ENCODE results near the gene SEC14L5. TPM values are rescaled to one million over a fixed set of nuclear protein-coding genes. Genes with fewer than 3 reads are reported as not detected.

The SEC14L5 gene
- total RNA-seq, 5 donors from 2014 or later (not counting 1 experiment from before 2014, with no cell fraction given), result 0.05 TPM; not detected in 4

DNA sequence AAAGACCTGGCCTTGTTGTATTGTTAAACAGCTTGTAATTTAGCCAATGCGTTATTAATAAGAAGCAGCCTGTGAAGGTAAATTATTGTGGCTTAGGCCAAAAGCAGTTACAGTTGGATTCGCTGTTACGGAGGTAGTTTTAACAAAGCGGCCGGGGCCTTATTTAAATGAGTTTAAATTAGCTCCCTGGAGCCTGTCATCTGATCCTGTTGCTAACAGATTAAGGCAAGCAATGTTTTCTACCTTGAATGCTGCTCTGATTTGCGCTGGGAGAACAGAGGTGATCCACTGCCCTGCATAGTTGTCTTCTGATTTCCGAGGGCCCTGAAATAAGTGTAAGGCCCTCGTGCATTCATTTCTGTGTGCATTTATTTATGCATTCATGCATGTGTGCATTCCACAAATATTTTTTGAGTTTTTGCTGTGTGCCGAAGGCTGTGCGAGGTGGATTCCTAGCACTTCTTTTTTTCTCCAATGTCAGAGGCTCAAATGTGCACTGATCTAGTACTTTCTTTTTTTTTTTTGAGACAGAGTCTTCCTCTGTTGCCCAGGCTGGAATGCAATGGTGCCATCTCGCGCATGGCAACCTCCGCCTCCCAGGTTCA is 10.9 kb downstream of the SEC14L5 start:
- DNase-seq, result no peak
- peaks cover 0 to 6% (median 0%) of the 10 kb centered on the region in 3 donors for H3K9me3 Mint-ChIP-seq
- no peaks in the 10 kb centered on the region for H3K36me3 Mint-ChIP-seq
- no peak overlapping the region for H3K27ac Mint-ChIP-seq
- no peak overlapping the region for H3K4me3 Mint-ChIP-seq
- ChIA-PET CTCF (no interaction called here), POLR2A (no interaction called here)
- peaks cover 0 to 19% of the 10 kb centered on the region in 2 experiments for H3K27me3 ChIP-seq (replicated peaks in 1 of 2; ENCODE audit: control insufficient read depth in 2 of 2, extremely low read depth in 1 of 2, insufficient read depth in 2 of 2, low read length in 1 of 2)
- no peaks in the 10 kb centered on the region for H3K4me1 ChIP-seq (ENCODE audit: control insufficient read depth in 1 of 2, extremely low read depth in 1 of 2, insufficient read depth in 2 of 2, low read length in 2 of 2)
- no peaks in the 10 kb centered on the region for H3K36me3 ChIP-seq (ENCODE audit: control insufficient read depth in 2 of 2, extremely low read depth in 1 of 2, insufficient read depth in 1 of 2, low read length in 1 of 2)
- H3K4me3 ChIP-seq (ENCODE audit: control insufficient read depth in 1 of 2, extremely low read depth in 1 of 2, low read length in 1 of 2), result no peak overlapping the region
- no peaks in the 10 kb centered on the region for H3K9me3 ChIP-seq
- no peak for ATAC-seq (replicated peaks in 1 of 4)
- no peak overlapping the region for H3K27ac ChIP-seq (ENCODE audit: low read length)
- H3K4me1 Mint-ChIP-seq, result no peaks in the 10 kb centered on the region
- 79% methylated on average over 9 of the region's 13 CpGs for WGBS (ENCODE audit: insufficient coverage)
- H3K27me3 Mint-ChIP-seq, result peaks cover 13 to 14% of the 10 kb centered on the region in 2 donors

DNA sequence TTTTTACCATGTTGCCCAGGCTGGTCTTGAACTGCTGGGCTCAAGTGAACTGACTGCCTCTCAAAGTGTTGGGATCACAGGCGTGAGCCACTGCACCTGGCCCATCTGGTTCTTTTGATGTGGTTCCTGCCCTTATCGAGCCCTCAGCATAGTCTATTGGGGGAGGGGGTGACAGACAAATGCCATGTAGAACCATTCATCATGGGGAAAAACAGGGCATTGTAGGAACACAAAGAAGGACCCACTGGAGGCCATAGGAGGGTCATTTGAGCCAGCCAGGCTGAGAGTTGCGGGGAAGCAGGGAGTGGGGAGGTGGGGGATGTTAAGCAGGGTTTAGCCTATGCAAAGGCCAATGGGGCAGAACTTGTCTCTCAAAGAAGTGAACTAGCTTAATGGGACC is 11.9 kb downstream of the SEC14L5 start:
- Histone ChIP-seq H3K9me3 (no peaks in the 10 kb centered on the region), H3K36me3 (ENCODE audit: control insufficient read depth in 2 of 2, extremely low read depth in 1 of 2, insufficient read depth in 1 of 2, low read length in 1 of 2) (no peaks in the 10 kb centered on the region), H3K4me3 (ENCODE audit: control insufficient read depth in 1 of 2, extremely low read depth in 1 of 2, low read length in 1 of 2) (no peak overlapping the region), H3K4me1 (ENCODE audit: control insufficient read depth in 1 of 2, extremely low read depth in 1 of 2, insufficient read depth in 2 of 2, low read length in 2 of 2) (no peaks in the 10 kb centered on the region), H3K27me3 (replicated peaks in 1 of 2; ENCODE audit: control insufficient read depth in 2 of 2, extremely low read depth in 1 of 2, insufficient read depth in 2 of 2, low read length in 1 of 2) (peaks cover 0 to 19% of the 10 kb centered on the region in 2 experiments), H3K27ac (ENCODE audit: low read length) (no peak overlapping the region)
- 22% methylated on average over 2 of the region's 3 CpGs for WGBS (ENCODE audit: insufficient coverage)
- DNase-seq (no peak), ATAC-seq (replicated peaks in 1 of 4) (no peak)
- ChIA-PET POLR2A (no interaction called here), CTCF (no interaction called here)
- H3K36me3 Mint-ChIP-seq, result no peaks in the 10 kb centered on the region
- H3K27me3 Mint-ChIP-seq, result peaks cover 13 to 14% of the 10 kb centered on the region in 2 donors
- H3K9me3 Mint-ChIP-seq, result peaks cover 0 to 6% (median 0%) of the 10 kb centered on the region in 3 donors
- no peaks in the 10 kb centered on the region for H3K4me1 Mint-ChIP-seq
- H3K27ac Mint-ChIP-seq, result no peak overlapping the region
- no peak overlapping the region for H3K4me3 Mint-ChIP-seq

DNA sequence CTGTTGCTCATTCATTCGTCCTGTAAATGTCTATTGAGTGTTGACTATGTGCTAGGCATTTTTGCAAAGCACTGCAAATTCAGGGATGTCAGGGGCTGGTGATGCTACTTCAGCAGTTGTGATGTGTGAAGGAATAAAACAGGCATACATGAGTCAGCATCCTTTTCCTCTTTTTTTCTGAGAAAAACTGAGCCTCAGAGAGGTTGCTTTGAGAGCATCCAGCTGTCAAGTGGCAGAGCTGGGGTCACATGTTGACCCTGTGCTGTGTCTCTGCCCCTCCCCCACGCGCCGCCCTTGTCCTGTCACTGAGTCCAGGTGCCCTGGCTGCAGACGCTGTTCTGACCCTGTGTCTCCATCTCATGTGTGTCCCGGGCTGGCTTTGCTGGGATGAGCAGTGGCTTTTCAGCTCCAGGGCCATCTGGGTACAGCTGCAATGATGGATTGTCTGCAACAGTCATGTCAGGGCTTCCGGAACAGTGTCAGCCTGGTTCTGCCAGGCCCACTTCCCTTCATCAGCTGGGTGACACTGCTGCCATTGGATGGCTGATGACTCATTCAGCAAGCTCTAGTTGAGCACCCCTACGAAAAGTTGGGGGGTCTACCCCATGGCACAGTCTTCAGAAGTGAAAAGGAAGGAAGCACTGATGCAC is 14.9 kb downstream of the SEC14L5 start:
- no peak overlapping the region for H3K27ac Mint-ChIP-seq
- H3K27ac ChIP-seq (ENCODE audit: low read length), result no peak overlapping the region
- H3K4me3 Mint-ChIP-seq, result no peak overlapping the region
- CTCF ChIA-PET, result no interaction called here
- no peak for ATAC-seq (replicated peaks in 1 of 4)
- no peaks in the 10 kb centered on the region for H3K9me3 ChIP-seq
- peaks cover 0 to 6% (median 5%) of the 10 kb centered on the region in 3 donors for H3K9me3 Mint-ChIP-seq
- H3K36me3 Mint-ChIP-seq, result no peaks in the 10 kb centered on the region
- H3K4me1 ChIP-seq (ENCODE audit: control insufficient read depth in 1 of 2, extremely low read depth in 1 of 2, insufficient read depth in 2 of 2, low read length in 2 of 2), result no peaks in the 10 kb centered on the region
- POLR2A ChIA-PET, result no interaction called here
- H3K27me3 ChIP-seq (replicated peaks in 1 of 2; ENCODE audit: control insufficient read depth in 2 of 2, extremely low read depth in 1 of 2, insufficient read depth in 2 of 2, low read length in 1 of 2), result peaks cover 0 to 16% of the 10 kb centered on the region in 2 experiments
- no peaks in the 10 kb centered on the region for H3K36me3 ChIP-seq (ENCODE audit: control insufficient read depth in 2 of 2, extremely low read depth in 1 of 2, insufficient read depth in 1 of 2, low read length in 1 of 2)
- peaks cover 13 to 19% of the 10 kb centered on the region in 2 donors for H3K27me3 Mint-ChIP-seq
- no peak overlapping the region for H3K4me3 ChIP-seq (ENCODE audit: control insufficient read depth in 1 of 2, extremely low read depth in 1 of 2, low read length in 1 of 2)
- WGBS (ENCODE audit: insufficient coverage), result 42% methylated on average over 7 of the region's 8 CpGs
- DNase-seq, result no peak
- no peaks in the 10 kb centered on the region for H3K4me1 Mint-ChIP-seq

DNA sequence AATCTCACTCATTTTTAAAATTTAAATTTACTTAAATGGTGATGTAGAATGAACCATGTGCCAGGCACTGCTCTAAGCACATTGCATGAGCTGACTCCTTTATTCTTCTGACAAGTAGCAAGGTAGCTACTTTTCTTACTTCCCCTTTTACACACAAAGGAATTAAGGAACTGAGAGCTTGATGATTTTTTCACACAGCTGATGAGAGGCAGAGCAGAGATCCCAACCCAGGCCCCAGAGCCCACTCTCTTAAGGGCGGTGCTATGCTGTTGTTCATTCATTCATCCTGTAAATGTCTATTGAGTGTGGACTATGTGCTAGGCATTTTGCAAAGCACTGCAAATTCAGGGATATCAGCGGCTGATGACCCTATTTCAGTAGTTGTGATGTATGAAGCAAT is 17.9 kb downstream of the SEC14L5 start:
- Histone ChIP-seq H3K27ac (ENCODE audit: low read length) (no peak overlapping the region), H3K27me3 (replicated peaks in 1 of 2; ENCODE audit: control insufficient read depth in 2 of 2, extremely low read depth in 1 of 2, insufficient read depth in 2 of 2, low read length in 1 of 2) (peaks cover 0 to 19% of the 10 kb centered on the region in 2 experiments), H3K36me3 (ENCODE audit: control insufficient read depth in 2 of 2, extremely low read depth in 1 of 2, insufficient read depth in 1 of 2, low read length in 1 of 2) (no peaks in the 10 kb centered on the region), H3K4me1 (ENCODE audit: control insufficient read depth in 1 of 2, extremely low read depth in 1 of 2, insufficient read depth in 2 of 2, low read length in 2 of 2) (no peaks in the 10 kb centered on the region), H3K4me3 (ENCODE audit: control insufficient read depth in 1 of 2, extremely low read depth in 1 of 2, low read length in 1 of 2) (no peak overlapping the region), H3K9me3 (no peaks in the 10 kb centered on the region)
- Mint-ChIP-seq H3K36me3 (no peaks in the 10 kb centered on the region), H3K27me3 (peaks cover 13 to 25% of the 10 kb centered on the region in 2 donors), H3K9me3 (peaks cover 0 to 6% (median 5%) of the 10 kb centered on the region in 3 donors), H3K27ac (no peak overlapping the region), H3K4me3 (no peak overlapping the region), H3K4me1 (no peaks in the 10 kb centered on the region)
- WGBS (ENCODE audit: insufficient coverage), result 67% methylated on average over 1 of the region's 2 CpGs
- ChIA-PET CTCF (no interaction called here), POLR2A (no interaction called here)
- ATAC-seq (replicated peaks in 1 of 4) (no peak), DNase-seq (no peak)

DNA sequence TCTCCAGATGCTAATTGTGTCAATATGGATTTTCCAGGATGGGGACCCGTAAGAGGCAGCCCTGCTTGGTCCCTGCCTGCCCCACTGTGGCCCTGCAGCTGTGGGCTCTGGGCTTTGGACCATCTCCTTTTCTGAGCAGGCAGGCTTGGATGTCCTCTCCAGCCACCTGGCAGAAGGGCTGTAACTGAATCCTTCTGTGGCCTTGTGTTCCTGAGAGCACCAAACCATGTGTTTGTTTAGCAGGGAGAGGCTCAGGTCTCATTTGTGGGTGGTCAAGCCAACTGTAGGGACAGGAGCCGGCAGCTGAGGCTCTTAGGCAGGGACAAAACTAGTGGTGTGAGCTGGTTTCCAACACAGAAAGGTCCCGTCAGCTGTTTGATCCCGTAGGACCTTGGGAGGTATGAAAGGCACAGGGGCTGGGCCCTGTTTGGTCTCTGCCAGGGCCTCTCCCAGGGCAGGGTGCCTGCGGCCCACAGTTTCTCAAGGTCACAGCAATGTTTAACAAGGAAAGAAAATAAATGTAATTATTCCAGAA is 18.5 kb downstream of the SEC14L5 start:
- Mint-ChIP-seq H3K36me3 (no peaks in the 10 kb centered on the region), H3K9me3 (peaks cover 0 to 6% (median 5%) of the 10 kb centered on the region in 3 donors), H3K4me1 (no peaks in the 10 kb centered on the region), H3K27me3 (peaks cover 15 to 23% of the 10 kb centered on the region in 2 donors), H3K27ac (no peak overlapping the region), H3K4me3 (no peak overlapping the region)
- no peaks in the 10 kb centered on the region for H3K9me3 ChIP-seq
- no peak overlapping the region for H3K4me3 ChIP-seq (ENCODE audit: control insufficient read depth in 1 of 2, extremely low read depth in 1 of 2, low read length in 1 of 2)
- H3K27me3 ChIP-seq (replicated peaks in 1 of 2; ENCODE audit: control insufficient read depth in 2 of 2, extremely low read depth in 1 of 2, insufficient read depth in 2 of 2, low read length in 1 of 2), result peaks cover 0 to 24% of the 10 kb centered on the region in 2 experiments
- ChIA-PET POLR2A (interaction anchor here in 1 of 2 donors (0.6 kb wide), 1 partner anchor 268 kb away, joined by 4 read pairs; no protein-coding TSS in a partner anchor), CTCF (no interaction called here)
- no peak overlapping the region for H3K27ac ChIP-seq (ENCODE audit: low read length)
- DNase-seq (no peak), ATAC-seq (replicated peaks in 1 of 4) (no peak)
- 92% methylated on average over 3 of the region's 5 CpGs for WGBS (ENCODE audit: insufficient coverage)
- no peaks in the 10 kb centered on the region for H3K36me3 ChIP-seq (ENCODE audit: control insufficient read depth in 2 of 2, extremely low read depth in 1 of 2, insufficient read depth in 1 of 2, low read length in 1 of 2)
- H3K4me1 ChIP-seq (ENCODE audit: control insufficient read depth in 1 of 2, extremely low read depth in 1 of 2, insufficient read depth in 2 of 2, low read length in 2 of 2), result no peaks in the 10 kb centered on the region

DNA sequence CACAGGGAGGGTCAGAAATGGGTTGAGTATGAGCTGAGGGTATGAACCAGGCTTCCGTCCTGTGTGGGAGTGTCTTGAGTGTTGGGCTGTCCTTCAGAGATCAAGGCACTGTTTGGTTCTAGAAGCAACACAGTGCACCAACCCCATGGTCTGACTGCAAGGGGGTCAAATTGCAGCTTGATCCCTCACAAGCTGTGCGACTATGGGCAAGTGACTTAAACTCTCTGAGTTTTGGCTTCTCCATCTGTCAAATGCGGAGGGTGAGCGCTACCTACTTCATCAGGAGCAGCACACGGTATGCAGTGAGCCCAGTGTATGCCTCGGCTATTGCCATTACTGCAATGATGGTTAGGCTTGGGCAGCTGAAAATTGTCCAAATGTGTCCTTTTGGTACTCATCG is 21.0 kb downstream of the SEC14L5 start:
- no peak for ATAC-seq (replicated peaks in 1 of 4)
- no peaks in the 10 kb centered on the region for H3K4me1 Mint-ChIP-seq

More for the DNA sequence above, 21.0 kb downstream of the SEC14L5 start:
- Histone ChIP-seq H3K27ac (ENCODE audit: low read length) (no peak overlapping the region), H3K9me3 (no peaks in the 10 kb centered on the region), H3K4me3 (ENCODE audit: control insufficient read depth in 1 of 2, extremely low read depth in 1 of 2, low read length in 1 of 2) (no peak overlapping the region), H3K36me3 (ENCODE audit: control insufficient read depth in 2 of 2, extremely low read depth in 1 of 2, insufficient read depth in 1 of 2, low read length in 1 of 2) (no peaks in the 10 kb centered on the region), H3K4me1 (ENCODE audit: control insufficient read depth in 1 of 2, extremely low read depth in 1 of 2, insufficient read depth in 2 of 2, low read length in 2 of 2) (no peaks in the 10 kb centered on the region), H3K27me3 (replicated peaks in 1 of 2; ENCODE audit: control insufficient read depth in 2 of 2, extremely low read depth in 1 of 2, insufficient read depth in 2 of 2, low read length in 1 of 2) (peaks cover 0 to 30% of the 10 kb centered on the region in 2 experiments)
- 79% methylated on average over 7 of the region's 7 CpGs for WGBS (ENCODE audit: insufficient coverage)
- Mint-ChIP-seq H3K9me3 (peaks cover 0 to 5% (median 0%) of the 10 kb centered on the region in 3 donors), H3K36me3 (no peaks in the 10 kb centered on the region), H3K27ac (no peak overlapping the region), H3K27me3 (peaks cover 7 to 17% of the 10 kb centered on the region in 2 donors), H3K4me3 (no peak overlapping the region)
- ChIA-PET CTCF (no interaction called here), POLR2A (no interaction called here)
- no peak for DNase-seq

Measured in T-cell (primary cell).